ENCODE data around the gene CCP110. TPM values are rescaled to one million over a fixed set of nuclear protein-coding genes. Genes with fewer than 3 reads are reported as not detected.

Gene CCP110
- total and polyA plus RNA-seq, 2 of the 13 experiments (the other 11 are each of a cell fraction or from before 2014, with no cell fraction given), result 10.0 to 11.1 TPM

DNA sequence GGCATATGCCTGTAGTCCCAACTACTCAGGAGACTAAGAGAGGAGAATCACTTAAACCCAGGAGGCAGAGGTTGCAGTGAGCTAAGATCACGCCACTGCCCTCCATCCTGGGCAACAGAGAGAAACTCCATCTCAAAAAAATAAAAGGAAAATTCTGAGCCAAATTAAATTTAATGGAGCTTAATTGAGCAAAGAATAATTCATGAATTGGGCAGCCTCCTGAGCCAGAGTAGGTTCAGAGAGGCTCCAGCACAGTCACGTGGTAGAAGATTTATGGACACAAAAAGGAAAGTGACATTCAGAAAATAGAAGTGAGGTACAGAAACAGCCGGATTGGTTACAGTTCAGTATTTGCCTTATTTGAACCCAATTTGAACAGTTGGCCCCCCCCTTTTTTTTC is 42.6 kb downstream of the CCP110 start (continued):
- TF ChIP-seq, protein P1, sequence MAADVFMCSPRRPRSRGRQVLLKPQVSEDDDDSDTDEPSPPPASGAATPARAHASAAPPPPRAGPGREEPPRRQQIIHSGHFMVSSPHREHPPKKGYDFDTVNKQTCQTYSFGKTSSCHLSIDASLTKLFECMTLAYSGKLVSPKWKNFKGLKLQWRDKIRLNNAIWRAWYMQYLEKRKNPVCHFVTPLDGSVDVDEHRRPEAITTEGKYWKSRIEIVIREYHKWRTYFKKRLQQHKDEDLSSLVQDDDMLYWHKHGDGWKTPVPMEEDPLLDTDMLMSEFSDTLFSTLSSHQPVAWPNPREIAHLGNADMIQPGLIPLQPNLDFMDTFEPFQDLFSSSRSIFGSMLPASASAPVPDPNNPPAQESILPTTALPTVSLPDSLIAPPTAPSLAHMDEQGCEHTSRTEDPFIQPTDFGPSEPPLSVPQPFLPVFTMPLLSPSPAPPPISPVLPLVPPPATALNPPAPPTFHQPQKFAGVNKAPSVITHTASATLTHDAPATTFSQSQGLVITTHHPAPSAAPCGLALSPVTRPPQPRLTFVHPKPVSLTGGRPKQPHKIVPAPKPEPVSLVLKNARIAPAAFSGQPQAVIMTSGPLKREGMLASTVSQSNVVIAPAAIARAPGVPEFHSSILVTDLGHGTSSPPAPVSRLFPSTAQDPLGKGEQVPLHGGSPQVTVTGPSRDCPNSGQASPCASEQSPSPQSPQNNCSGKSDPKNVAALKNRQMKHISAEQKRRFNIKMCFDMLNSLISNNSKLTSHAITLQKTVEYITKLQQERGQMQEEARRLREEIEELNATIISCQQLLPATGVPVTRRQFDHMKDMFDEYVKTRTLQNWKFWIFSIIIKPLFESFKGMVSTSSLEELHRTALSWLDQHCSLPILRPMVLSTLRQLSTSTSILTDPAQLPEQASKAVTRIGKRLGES (CRISPR knock-in tag; IDR thresholded peaks at IDR 0.05; ENCODE audit: borderline replicate concordance), result no peak
- no peak for TF ChIP-seq ZNF616 (CRISPR knock-in tag; IDR thresholded peaks at IDR 0.05; ENCODE audit: low read depth)
- no peak for TF ChIP-seq HDAC6 (IDR thresholded peaks at IDR 0.05; ENCODE audit: low read depth, low read length)
- TF ChIP-seq ZNF724P (CRISPR knock-in tag; IDR thresholded peaks at IDR 0.05; ENCODE audit: borderline replicate concordance), result no peak
- no peak for TF ChIP-seq TARDBP (CRISPR knock-in tag; IDR thresholded peaks at IDR 0.05)
- no peak for TF ChIP-seq HOXA9 (CRISPR knock-in tag; IDR thresholded peaks at IDR 0.05; ENCODE audit: borderline replicate concordance)
- no peak for TF ChIP-seq ZSCAN22 (CRISPR knock-in tag; IDR thresholded peaks at IDR 0.05)

DNA sequence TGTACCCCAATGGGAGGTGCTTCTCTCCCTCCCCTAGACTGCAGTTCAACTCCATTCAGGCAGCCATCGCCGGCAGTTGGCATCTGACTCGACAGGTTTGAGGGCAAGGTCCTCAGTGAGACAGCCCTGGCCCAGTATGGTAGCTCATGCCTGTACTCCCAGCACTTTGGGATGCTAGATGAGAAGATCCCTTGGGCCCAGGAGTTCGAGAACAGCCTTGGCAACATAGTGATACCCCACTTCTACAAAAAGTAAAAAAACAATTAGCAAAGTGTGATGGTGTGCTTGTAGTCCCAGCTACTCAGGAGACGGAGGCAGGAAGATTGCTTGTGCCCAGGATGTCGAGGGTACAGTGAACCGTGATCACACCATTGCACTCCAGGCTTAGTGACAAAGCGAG is 43.8 kb downstream of the CCP110 start:
- no peak overlapping the region for H3K4me2 ChIP-seq (ENCODE audit: low read depth, low read length)
- H4K20me1 ChIP-seq (ENCODE audit: insufficient read depth, low read length), result no peaks in the 10 kb centered on the region
- no peaks in the 10 kb centered on the region for H3K27me3 ChIP-seq (ENCODE audit: control insufficient read depth in 1 of 2, insufficient read depth in 2 of 2, low read length in 2 of 2)
- no peaks in the 10 kb centered on the region for H3K36me3 ChIP-seq (replicated peaks in 1 of 2; ENCODE audit: control insufficient read depth in 1 of 2, insufficient read depth in 2 of 2, low read length in 2 of 2)
- H3K4me1 ChIP-seq (ENCODE audit: insufficient read depth, low read length), result no peaks in the 10 kb centered on the region
- no peaks in the 10 kb centered on the region for H3K79me2 ChIP-seq (ENCODE audit: insufficient read depth, low read length)
- ChIA-PET POLR2A (no interaction called here), CTCF (ENCODE audit: low intra/inter-chr PET ratio, low total read pairs) (no interaction called here)
- in situ Hi-C loops (cut with HindIII; ENCODE audit: extremely low pct_ligation_motif_present, low pct_unique_long_range_greater_than_20kb), result no loop called here
- no peak overlapping the region for H2AFZ ChIP-seq (ENCODE audit: low read length)
- no TSS peak for BruUV-seq (replicated peaks)
- intact Hi-C loops (cut with micrococcal nuclease; ENCODE audit: unreplicated experiment), result no loop called here
- no peak overlapping the region for H3K9ac ChIP-seq (ENCODE audit: insufficient read depth, low read depth, low read length)
- DNase-seq (ENCODE audit: low spot score), result no peak
- H3K9me3 ChIP-seq (ENCODE audit: low read length), result peaks cover 9% of the 10 kb centered on the region
- H3K4me3 ChIP-seq (replicated peaks in 1 of 3; ENCODE audit: insufficient read depth in 1 of 3, low read depth in 2 of 3, low read length in 3 of 3), result no peak overlapping the region
- 48% methylated on average over 8 of the region's 8 CpGs for WGBS (ENCODE audit: low lambda C conversion rate)
- ATAC-seq, result no peak
- no peak overlapping the region for H3K27ac ChIP-seq (ENCODE audit: extremely low read length, insufficient read depth, low read length)
- no peak for FAIRE-seq
- TF ChIP-seq MEIS1 (CRISPR knock-in tag; IDR thresholded peaks at IDR 0.05; ENCODE audit: borderline replicate concordance) (no peak), RAD21 (CRISPR knock-in tag; IDR thresholded peaks at IDR 0.05) (no peak), NFRKB (IDR thresholded peaks at IDR 0.05) (no peak), ZNF703 (CRISPR knock-in tag; IDR thresholded peaks at IDR 0.05; ENCODE audit: borderline replicate concordance) (no peak), ZNF629 (CRISPR knock-in tag; conservative IDR thresholded peaks at IDR 0.05) (no peak), KLF11 (CRISPR knock-in tag; IDR thresholded peaks at IDR 0.05) (no peak), ZNF20 (CRISPR knock-in tag; IDR thresholded peaks at IDR 0.05) (no peak), NFE2L1 (CRISPR knock-in tag; IDR thresholded peaks at IDR 0.05; ENCODE audit: borderline replicate concordance) (no peak), RFXAP (CRISPR knock-in tag; IDR thresholded peaks at IDR 0.05; ENCODE audit: borderline replicate concordance) (no peak), ZNF205 (CRISPR knock-in tag; IDR thresholded peaks at IDR 0.05) (no peak), NR3C1 (CRISPR knock-in tag; IDR thresholded peaks at IDR 0.05) (no peak)
- TF ChIP-seq, protein P2, sequence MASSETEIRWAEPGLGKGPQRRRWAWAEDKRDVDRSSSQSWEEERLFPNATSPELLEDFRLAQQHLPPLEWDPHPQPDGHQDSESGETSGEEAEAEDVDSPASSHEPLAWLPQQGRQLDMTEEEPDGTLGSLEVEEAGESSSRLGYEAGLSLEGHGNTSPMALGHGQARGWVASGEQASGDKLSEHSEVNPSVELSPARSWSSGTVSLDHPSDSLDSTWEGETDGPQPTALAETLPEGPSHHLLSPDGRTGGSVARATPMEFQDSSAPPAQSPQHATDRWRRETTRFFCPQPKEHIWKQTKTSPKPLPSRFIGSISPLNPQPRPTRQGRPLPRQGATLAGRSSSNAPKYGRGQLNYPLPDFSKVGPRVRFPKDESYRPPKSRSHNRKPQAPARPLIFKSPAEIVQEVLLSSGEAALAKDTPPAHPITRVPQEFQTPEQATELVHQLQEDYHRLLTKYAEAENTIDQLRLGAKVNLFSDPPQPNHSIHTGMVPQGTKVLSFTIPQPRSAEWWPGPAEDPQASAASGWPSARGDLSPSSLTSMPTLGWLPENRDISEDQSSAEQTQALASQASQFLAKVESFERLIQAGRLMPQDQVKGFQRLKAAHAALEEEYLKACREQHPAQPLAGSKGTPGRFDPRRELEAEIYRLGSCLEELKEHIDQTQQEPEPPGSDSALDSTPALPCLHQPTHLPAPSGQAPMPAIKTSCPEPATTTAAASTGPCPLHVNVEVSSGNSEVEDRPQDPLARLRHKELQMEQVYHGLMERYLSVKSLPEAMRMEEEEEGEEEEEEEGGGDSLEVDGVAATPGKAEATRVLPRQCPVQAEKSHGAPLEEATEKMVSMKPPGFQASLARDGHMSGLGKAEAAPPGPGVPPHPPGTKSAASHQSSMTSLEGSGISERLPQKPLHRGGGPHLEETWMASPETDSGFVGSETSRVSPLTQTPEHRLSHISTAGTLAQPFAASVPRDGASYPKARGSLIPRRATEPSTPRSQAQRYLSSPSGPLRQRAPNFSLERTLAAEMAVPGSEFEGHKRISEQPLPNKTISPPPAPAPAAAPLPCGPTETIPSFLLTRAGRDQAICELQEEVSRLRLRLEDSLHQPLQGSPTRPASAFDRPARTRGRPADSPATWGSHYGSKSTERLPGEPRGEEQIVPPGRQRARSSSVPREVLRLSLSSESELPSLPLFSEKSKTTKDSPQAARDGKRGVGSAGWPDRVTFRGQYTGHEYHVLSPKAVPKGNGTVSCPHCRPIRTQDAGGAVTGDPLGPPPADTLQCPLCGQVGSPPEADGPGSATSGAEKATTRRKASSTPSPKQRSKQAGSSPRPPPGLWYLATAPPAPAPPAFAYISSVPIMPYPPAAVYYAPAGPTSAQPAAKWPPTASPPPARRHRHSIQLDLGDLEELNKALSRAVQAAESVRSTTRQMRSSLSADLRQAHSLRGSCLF (CRISPR knock-in tag; IDR thresholded peaks at IDR 0.05; ENCODE audit: borderline replicate concordance), result no peak
